22Rv1 (cell line): ENCODE measurements around the gene FLOT1.

Source experiments
- ZFX ChIP-seq: fragments of 450-650 bp; IDR thresholded peaks from 2 replicates; pipeline ENCODE4 v1.6.1; 2017; ENCODE audit warnings: antibody characterized with exemption, borderline replicate concordance
- TF ChIP-seq, protein P1 (sequence below): fragments of 450-650 bp; IDR thresholded peaks from 2 replicates; pipeline ENCODE4 v1.5.1; 2017; ENCODE audit warnings: mild to moderate bottlenecking

DNA sequence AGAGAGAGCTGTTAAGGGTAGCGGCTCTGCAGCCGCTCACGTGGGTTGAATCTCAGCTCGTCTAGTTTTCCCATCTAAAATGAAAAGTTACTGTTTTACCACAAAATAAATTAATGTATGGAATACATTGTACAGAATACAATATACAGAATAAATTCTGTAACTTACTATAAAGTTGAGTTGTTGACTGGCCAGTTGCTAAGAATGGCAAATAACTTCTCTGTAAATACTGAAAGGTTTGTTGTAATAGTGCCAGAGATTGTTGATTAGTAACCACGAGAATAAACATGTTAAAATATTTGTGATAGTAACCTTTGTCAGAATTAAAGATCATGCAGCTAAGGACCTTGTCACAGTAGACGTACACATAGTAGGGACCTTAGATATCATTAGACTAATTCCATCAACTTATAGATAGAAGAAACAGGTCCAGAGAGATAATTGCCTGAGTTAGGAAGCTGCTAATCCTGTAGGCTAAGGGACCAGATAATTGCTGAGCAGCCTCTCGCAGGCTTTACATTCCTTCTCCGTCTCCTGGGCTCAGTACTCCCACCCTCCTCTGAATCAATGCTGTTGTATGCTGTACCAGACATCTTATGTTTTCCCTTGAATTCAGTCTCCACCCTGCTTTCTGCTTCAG, 51.2 kb downstream of the FLOT1 start:
- TF ChIP-seq, protein P1, sequence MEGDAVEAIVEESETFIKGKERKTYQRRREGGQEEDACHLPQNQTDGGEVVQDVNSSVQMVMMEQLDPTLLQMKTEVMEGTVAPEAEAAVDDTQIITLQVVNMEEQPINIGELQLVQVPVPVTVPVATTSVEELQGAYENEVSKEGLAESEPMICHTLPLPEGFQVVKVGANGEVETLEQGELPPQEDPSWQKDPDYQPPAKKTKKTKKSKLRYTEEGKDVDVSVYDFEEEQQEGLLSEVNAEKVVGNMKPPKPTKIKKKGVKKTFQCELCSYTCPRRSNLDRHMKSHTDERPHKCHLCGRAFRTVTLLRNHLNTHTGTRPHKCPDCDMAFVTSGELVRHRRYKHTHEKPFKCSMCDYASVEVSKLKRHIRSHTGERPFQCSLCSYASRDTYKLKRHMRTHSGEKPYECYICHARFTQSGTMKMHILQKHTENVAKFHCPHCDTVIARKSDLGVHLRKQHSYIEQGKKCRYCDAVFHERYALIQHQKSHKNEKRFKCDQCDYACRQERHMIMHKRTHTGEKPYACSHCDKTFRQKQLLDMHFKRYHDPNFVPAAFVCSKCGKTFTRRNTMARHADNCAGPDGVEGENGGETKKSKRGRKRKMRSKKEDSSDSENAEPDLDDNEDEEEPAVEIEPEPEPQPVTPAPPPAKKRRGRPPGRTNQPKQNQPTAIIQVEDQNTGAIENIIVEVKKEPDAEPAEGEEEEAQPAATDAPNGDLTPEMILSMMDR, result no peak
- no peak for TF ChIP-seq ZFX
